Osteoblast (primary cell): ENCODE results near the gene NUP37. TPM values are rescaled to one million over a fixed set of nuclear protein-coding genes. Genes with fewer than 3 reads are reported as not detected.

Source experiments
- DNase-seq: peaks from one replicate; pipeline ENCODE4 v3.0.0; 2011; ENCODE audit warnings: low spot score, mixed read lengths; ENCODE audit not compliant: insufficient read length; ENCODE audit errors: missing footprints
- H2AFZ ChIP-seq: 2 replicates; pipeline ENCODE4 v1.6.0; 2011; ENCODE audit warnings: mild to moderate bottlenecking, low read length
- H3K27ac ChIP-seq: 2 replicates; pipeline ENCODE4 v1.5.1; 2011; ENCODE audit warnings: mild to moderate bottlenecking, low read depth, low read length, moderate library complexity
- H3K27me3 ChIP-seq: 2 replicates; pipeline ENCODE4 v1.6.0; 2012; ENCODE audit warnings: mild to moderate bottlenecking, control low read depth, inconsistent platforms, low read length, moderate library complexity; ENCODE audit not compliant: insufficient read depth
- H3K36me3 ChIP-seq: 2 replicates; pipeline ENCODE4 v1.5.1; 2011; ENCODE audit warnings: mild to moderate bottlenecking, low read length, control low read depth, moderate library complexity; ENCODE audit not compliant: insufficient read depth
- H3K4me1 ChIP-seq: 2 replicates; pipeline ENCODE4 v1.5.1; 2011; ENCODE audit warnings: mild to moderate bottlenecking, low read length, control low read depth, moderate library complexity; ENCODE audit not compliant: insufficient read depth
- H3K4me2 ChIP-seq: 2 replicates; pipeline ENCODE4 v1.6.0; 2011; ENCODE audit warnings: mild to moderate bottlenecking, low read length; ENCODE audit not compliant: insufficient read depth
- H3K4me3 ChIP-seq: fragments of 200-600 bp; sonication (generic); 3 replicates; pipeline ENCODE4 v1.5.1; 2012; ENCODE audit warnings: mild to moderate bottlenecking, low read length, inconsistent platforms; ENCODE audit not compliant: insufficient read depth
- H3K79me2 ChIP-seq: 2 replicates; pipeline ENCODE4 v1.6.0; 2012; ENCODE audit warnings: mild to moderate bottlenecking, low read length, control low read depth, inconsistent platforms; ENCODE audit not compliant: insufficient read depth
- H3K9me3 ChIP-seq: 2 replicates; pipeline ENCODE4 v1.5.1; 2011; ENCODE audit warnings: low read depth, low read length, control low read depth
- H4K20me1 ChIP-seq: 2 replicates; pipeline ENCODE4 v1.6.0; 2012; ENCODE audit warnings: mild to moderate bottlenecking, low read length, control low read depth; ENCODE audit not compliant: insufficient read depth
- CTCF ChIP-seq: IDR thresholded peaks from 2 replicates; pipeline ENCODE4 v1.5.1; 2011; ENCODE audit warnings: mild to moderate bottlenecking, low read depth, low read length, moderate library complexity; ENCODE audit errors: extremely low read depth
- total RNA-seq: library from RNA; depleted of rRNA; stranded (reverse); fragments of >200 nt; gene quantifications from 2 replicates; pipeline ENCODE4 v1.2.3, GENCODE V29; 2012

The NUP37 gene
- total RNA-seq, 1 donor, result 24.6 TPM

DNA sequence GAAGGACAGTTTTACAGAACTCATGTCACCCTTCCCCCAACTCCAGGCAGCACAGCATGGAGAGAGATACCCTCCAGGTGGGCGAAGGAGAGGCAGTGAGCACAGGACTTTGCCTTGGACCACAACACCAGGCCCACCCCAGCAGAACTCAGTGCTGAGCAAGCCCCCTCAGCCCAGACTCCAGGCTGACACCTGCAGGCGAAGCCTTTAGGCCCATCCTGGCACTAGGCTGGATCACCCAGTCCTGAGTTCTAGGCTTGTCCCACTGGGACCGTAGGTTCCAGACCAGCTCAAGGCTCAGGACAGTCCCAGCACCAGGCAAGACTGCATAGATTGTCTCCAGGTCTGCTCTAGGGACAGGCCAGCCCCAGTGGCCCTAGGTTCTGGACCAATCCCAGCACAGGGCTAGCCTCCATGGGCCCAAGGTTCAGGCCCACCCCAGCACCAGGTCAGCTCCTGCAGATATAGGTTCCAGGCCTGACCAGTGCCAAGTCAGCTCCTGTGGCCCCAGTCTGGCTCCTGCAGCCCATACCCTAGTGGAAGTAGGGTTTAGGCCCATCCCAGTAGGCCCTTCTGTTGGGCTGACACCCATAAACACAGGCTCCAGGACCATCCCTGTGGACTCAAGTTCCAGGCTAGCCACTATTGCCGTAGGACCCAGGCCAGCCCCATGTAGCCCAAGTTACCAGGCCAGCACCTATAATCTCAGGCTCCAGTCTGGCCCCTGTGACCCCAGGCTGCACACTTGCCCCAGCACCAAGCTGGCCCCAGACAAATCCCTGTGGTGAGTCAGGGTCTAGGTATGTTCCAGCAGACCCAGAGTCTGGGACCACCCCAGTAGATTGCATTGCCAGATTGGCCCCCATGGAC, 67.5 kb downstream of the NUP37 start:
- Histone ChIP-seq H3K4me3 (no peak overlapping the region), H2AFZ (no peak overlapping the region), H3K4me2 (no peak overlapping the region), H3K27ac (no peak overlapping the region), H3K36me3 (peaks cover 54% of the 10 kb centered on the region), H3K9me3 (no peaks in the 10 kb centered on the region), H3K79me2 (peaks cover 19% of the 10 kb centered on the region), H4K20me1 (peaks cover 5% of the 10 kb centered on the region), H3K4me1 (no peaks in the 10 kb centered on the region), H3K27me3 (no peaks in the 10 kb centered on the region)
- DNase-seq, result no peak
- no peak for TF ChIP-seq CTCF

GRCh38 chr12:102051431-102051965, 68.4 kb downstream of the NUP37 start:
- no peak overlapping the region for H2AFZ ChIP-seq
- peak; percentile 39 for DNase-seq
- H4K20me1 ChIP-seq, result peaks cover 5% of the 10 kb centered on the region
- no peak for TF ChIP-seq CTCF
- no peaks in the 10 kb centered on the region for H3K27me3 ChIP-seq
- no peak overlapping the region for H3K4me2 ChIP-seq
- no peaks in the 10 kb centered on the region for H3K9me3 ChIP-seq
- no peaks in the 10 kb centered on the region for H3K4me1 ChIP-seq
- H3K79me2 ChIP-seq, result peaks cover 17% of the 10 kb centered on the region
- peaks cover 46% of the 10 kb centered on the region for H3K36me3 ChIP-seq
- H3K4me3 ChIP-seq, result no peak overlapping the region
- no peak overlapping the region for H3K27ac ChIP-seq

DNA sequence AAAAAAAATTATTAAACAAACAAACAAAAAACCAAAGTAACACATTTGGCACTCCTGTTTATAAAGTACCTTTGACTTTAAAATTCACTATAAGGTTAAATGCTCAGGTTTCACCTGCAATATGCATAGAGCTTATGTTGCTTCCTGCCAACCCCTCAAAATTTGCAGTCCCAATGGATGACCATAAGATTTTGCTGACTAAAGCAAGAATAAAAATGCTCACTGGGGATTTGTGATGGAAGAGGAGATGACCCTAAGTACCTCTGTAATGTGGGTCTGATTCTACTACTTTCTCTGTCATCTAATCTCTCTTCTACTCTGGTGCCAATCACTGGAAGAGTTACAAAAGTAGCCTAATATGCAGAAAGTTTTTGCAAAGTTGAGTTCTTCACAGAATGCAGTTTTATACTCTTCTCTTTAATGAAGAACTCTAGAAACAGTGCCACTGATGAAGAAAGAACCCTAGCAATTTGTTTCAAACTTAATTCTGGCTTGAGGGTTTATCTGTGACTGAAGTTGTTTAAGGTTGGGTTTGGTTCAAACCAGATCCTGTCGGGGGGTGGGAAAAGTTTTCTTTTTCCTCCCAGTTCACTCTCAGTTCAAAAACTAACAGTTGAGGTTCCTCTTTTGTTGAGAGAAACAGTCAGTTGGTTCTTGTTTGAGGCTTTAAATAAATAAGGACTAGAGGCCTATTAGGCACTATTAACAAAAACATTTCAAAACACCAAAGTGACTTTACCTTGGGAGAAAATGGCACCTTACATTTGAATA, 69.1 kb downstream of the NUP37 start:
- Histone ChIP-seq H3K4me2 (no peak overlapping the region), H3K27me3 (no peaks in the 10 kb centered on the region), H3K27ac (no peak overlapping the region), H3K4me1 (no peaks in the 10 kb centered on the region), H3K36me3 (peaks cover 39% of the 10 kb centered on the region), H4K20me1 (peaks cover 5% of the 10 kb centered on the region), H3K79me2 (peaks cover 17% of the 10 kb centered on the region), H2AFZ (no peak overlapping the region), H3K4me3 (no peak overlapping the region), H3K9me3 (no peaks in the 10 kb centered on the region)
- no peak for DNase-seq
- TF ChIP-seq CTCF, result no peak

GRCh38 chr12:102043928-102044327, 76.0 kb downstream of the NUP37 start:
- Histone ChIP-seq H3K79me2 (no peaks in the 10 kb centered on the region), H3K27me3 (no peaks in the 10 kb centered on the region), H3K36me3 (peaks cover 35% of the 10 kb centered on the region), H2AFZ (no peak overlapping the region), H3K4me2 (no peak overlapping the region), H3K9me3 (no peaks in the 10 kb centered on the region), H3K27ac (no peak overlapping the region), H3K4me3 (no peak overlapping the region), H3K4me1 (no peaks in the 10 kb centered on the region), H4K20me1 (no peaks in the 10 kb centered on the region)
- TF ChIP-seq CTCF, result no peak
- DNase-seq, result no peak
